Natural killer cell (primary cell): ENCODE data around the gene SLCO4A1. TPM values are rescaled to one million over a fixed set of nuclear protein-coding genes. Genes with fewer than 3 reads are reported as not detected.

Source experiments
- ATAC-seq, 3 donors: fragments of 150-1000 bp in 2 of 3; fragments of 200-7000 bp in 1 of 3; cut with Tn5 transposase; 1 replicate in 1 of 3; 2 replicates in 2 of 3; pipeline ENCODE4 v1.10.0; 2021; ENCODE audit warnings: mild to moderate bottlenecking in 2 of 3, moderate library complexity in 2 of 3
- DNase-seq, 2 donors: peaks; one replicate each; pipeline versions ENCODE4 v3.0.0 to v3.0.0-alpha.2; 2013 to 2021; ENCODE audit warnings: mixed read lengths in 1 of 2
- H3K27ac ChIP-seq: one replicate; pipeline ENCODE4 v1.5.1; 2013; ENCODE audit warnings: mild to moderate bottlenecking, low read length
- H3K27me3 ChIP-seq: one replicate; pipeline ENCODE4 v1.6.1; 2013; ENCODE audit warnings: low read length; ENCODE audit not compliant: control insufficient read depth, insufficient read depth
- H3K36me3 ChIP-seq: one replicate; pipeline ENCODE4 v1.6.1; 2013; ENCODE audit warnings: low read length; ENCODE audit not compliant: control insufficient read depth, insufficient read depth
- H3K4me1 ChIP-seq: one replicate; pipeline ENCODE4 v1.6.1; 2013; ENCODE audit warnings: low read length; ENCODE audit not compliant: control insufficient read depth, insufficient read depth
- H3K4me3 ChIP-seq: one replicate; pipeline ENCODE4 v1.5.1; 2013; ENCODE audit warnings: low read length
- H3K9me3 ChIP-seq: one replicate; pipeline ENCODE4 v1.6.1; 2013; ENCODE audit warnings: low read length; ENCODE audit not compliant: control insufficient read depth, insufficient read depth
- H3K27ac Mint-ChIP-seq, 2 donors: one replicate each; pipeline ENCODE4 v1.8.0; 2022; ENCODE audit warnings: mild to moderate bottlenecking in 2 of 2, mixed read lengths in 2 of 2, moderate library complexity in 1 of 2
- H3K27me3 Mint-ChIP-seq, 2 donors: one replicate each; pipeline ENCODE4 v1.8.0; 2022; ENCODE audit warnings: low read depth in 2 of 2, mixed read lengths in 2 of 2
- H3K36me3 Mint-ChIP-seq: one replicate; pipeline ENCODE4 v1.8.0; 2022; ENCODE audit warnings: mixed read lengths
- H3K4me1 Mint-ChIP-seq, 2 donors: one replicate each; pipeline ENCODE4 v1.8.0; 2022; ENCODE audit warnings: mixed read lengths in 2 of 2
- H3K4me3 Mint-ChIP-seq: one replicate; pipeline ENCODE4 v1.8.0; 2022; ENCODE audit warnings: mild to moderate bottlenecking, moderate library complexity, mixed read lengths
- H3K9me3 Mint-ChIP-seq, 2 donors: one replicate each; pipeline ENCODE4 v1.8.0; 2022; ENCODE audit warnings: mixed read lengths in 2 of 2
- CTCF ChIP-seq: fragments of 200-600 bp; IDR thresholded peaks from one replicate; pipeline ENCODE4 v1.8.0; 2022; ENCODE audit warnings: antibody characterized with exemption
- WGBS: methylation state at CpG from one replicate; pipeline ENCODE4 v1.1.7; 2013; ENCODE audit warnings: missing lambda C conversion rate; ENCODE audit not compliant: insufficient coverage; 5-methylcytosine and 5-hydroxymethylcytosine counted together
- intact Hi-C: fragments of 100-400 bp; cut with micrococcal nuclease; formaldehyde crosslinking; loops from one replicate; pipeline ENCODE4 v1.14.2; 2022
- total RNA-seq, 4 donors: library from RNA; stranded (reverse); fragments of 120-200 nt in 1 of 4; gene quantifications; one replicate each; pipeline versions ENCODE4 v1.2.3 to v1.2.4, GENCODE V29; 2013 to 2022

SLCO4A1 gene
- total RNA-seq, 3 donors from 2014 or later (not counting 1 experiment from before 2014, with no cell fraction given) = 0.59 to 1.4 (median 1.1) TPM

DNA sequence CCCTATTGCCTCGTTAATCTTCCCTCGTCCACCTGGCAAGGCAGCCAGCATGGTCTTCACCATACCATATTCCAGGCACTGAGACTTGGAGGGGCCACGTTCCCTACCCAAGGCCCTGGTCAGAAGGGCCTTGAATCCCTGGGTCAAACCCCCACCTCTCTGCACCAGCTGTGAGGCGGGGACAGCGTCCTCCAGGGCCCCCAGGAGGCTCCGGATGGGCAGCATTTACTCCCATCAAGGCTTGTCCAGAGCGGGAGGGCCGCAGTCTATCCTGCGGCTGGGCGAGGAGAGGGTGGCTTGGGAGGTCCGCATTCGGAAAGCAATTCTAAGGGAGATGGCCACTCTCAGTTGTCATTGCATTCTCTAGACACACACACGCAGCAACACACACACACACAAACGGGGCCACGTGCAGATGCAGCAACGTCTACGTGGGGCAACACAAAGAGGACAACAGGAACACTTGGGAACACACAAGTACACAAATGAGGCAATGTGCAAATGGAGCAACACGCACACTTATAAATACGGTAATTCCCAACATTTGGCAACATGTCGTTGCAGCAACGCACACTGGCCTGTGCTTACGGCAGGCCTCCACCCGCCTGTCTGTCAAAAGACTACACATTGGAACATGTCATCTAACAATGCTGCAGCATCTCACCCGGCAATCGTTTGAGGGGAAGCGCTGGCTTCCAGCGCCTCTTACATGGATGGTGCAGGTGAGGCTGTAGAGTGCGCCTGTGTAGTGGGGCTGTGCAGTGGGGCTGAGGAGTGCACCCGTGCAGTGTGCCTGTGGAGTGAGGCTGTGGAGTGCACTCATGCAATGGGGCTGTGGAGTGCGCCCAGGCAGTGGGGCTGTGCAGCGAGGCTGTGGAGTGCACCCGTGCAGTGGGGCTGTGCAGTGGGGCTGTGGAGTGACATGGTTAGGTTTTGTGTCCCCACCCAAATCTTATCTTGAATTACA, 53.4 kb downstream of the SLCO4A1 start:
- Mint-ChIP-seq H3K36me3 (no peaks in the 10 kb centered on the region), H3K4me1 (peaks cover 0 to 25% of the 10 kb centered on the region in 2 donors), H3K9me3 (no peaks in the 10 kb centered on the region), H3K27ac (no peak overlapping the region), H3K27me3 (no peaks in the 10 kb centered on the region), H3K4me3 (no peak overlapping the region)
- Histone ChIP-seq H3K36me3 (no peaks in the 10 kb centered on the region), H3K9me3 (no peaks in the 10 kb centered on the region), H3K4me1 (peaks cover 15% of the 10 kb centered on the region), H3K27ac (no peak overlapping the region), H3K27me3 (peaks cover 3% of the 10 kb centered on the region), H3K4me3 (no peak overlapping the region)
- 91% methylated on average over 30 of the region's 32 CpGs for WGBS
- DNase-seq = no peak
- TF ChIP-seq CTCF = no peak
- intact Hi-C loops = no loop called here
- ATAC-seq = peak in 1 of 3 donors; percentile 22

- intact Hi-C loops = no loop called here
- peaks cover 3% of the 10 kb centered on the region for H3K27me3 ChIP-seq
- H3K27ac ChIP-seq = no peak overlapping the region
- peaks cover 15% of the 10 kb centered on the region for H3K4me1 ChIP-seq
- Mint-ChIP-seq H3K4me1 (peaks cover 0 to 25% of the 10 kb centered on the region in 2 donors), H3K36me3 (no peaks in the 10 kb centered on the region), H3K9me3 (no peaks in the 10 kb centered on the region), H3K27me3 (no peaks in the 10 kb centered on the region), H3K27ac (no peak overlapping the region), H3K4me3 (no peak overlapping the region)
- H3K9me3 ChIP-seq = no peaks in the 10 kb centered on the region
- H3K4me3 ChIP-seq = no peak overlapping the region
- no peaks in the 10 kb centered on the region for H3K36me3 ChIP-seq
- TF ChIP-seq CTCF = no peak
- 73% methylated on average over 12 of the region's 16 CpGs for WGBS
- peak in 1 of 3 donors; percentile 52 for ATAC-seq
- DNase-seq = peak in 1 of 2 donors; percentile 15
These were observed 54.2 kb downstream of the SLCO4A1 start for GRCh38 chr20:62696434-62696957.

DNA sequence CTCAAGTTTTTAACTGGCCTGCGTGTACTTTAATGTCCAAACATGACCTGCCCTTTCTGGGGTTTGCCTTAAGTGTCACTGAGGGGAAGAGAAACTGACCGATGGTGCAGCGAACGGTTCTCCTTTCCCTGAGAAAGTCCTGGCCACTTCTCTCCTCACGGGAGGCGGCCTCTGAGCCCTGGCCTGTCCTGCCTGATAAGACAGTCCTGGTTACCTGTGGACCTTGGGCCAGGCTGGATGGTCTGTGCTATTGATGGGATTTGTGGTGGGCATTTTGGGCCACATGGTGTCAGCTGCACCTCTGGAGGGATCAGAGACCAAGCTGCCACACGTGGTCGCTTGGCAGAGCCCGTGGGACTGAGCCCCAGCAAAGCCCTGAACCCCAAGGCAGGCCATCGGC, 54.7 kb downstream of the SLCO4A1 start:
- 82% methylated on average over 10 of the region's 10 CpGs for WGBS
- ATAC-seq = no peak
- intact Hi-C loops = no loop called here

More for the DNA sequence above, 54.7 kb downstream of the SLCO4A1 start:
- H3K4me3 Mint-ChIP-seq = no peak overlapping the region
- no peak overlapping the region for H3K27ac Mint-ChIP-seq
- H3K27me3 ChIP-seq = peaks cover under 1% of the 10 kb centered on the region
- no peaks in the 10 kb centered on the region for H3K36me3 ChIP-seq
- H3K9me3 ChIP-seq = no peaks in the 10 kb centered on the region
- no peak overlapping the region for H3K4me3 ChIP-seq
- H3K4me1 Mint-ChIP-seq = peaks cover 0 to 25% of the 10 kb centered on the region in 2 donors
- no peak overlapping the region for H3K27ac ChIP-seq
- TF ChIP-seq CTCF = no peak
- DNase-seq = no peak
- H3K36me3 Mint-ChIP-seq = no peaks in the 10 kb centered on the region
- H3K4me1 ChIP-seq = peaks cover 15% of the 10 kb centered on the region
- no peaks in the 10 kb centered on the region for H3K27me3 Mint-ChIP-seq
- no peaks in the 10 kb centered on the region for H3K9me3 Mint-ChIP-seq
